ENCODE data around the gene GADD45B. TPM values are rescaled to one million over a fixed set of nuclear protein-coding genes. Genes with fewer than 3 reads are reported as not detected.

The GADD45B gene
- total RNA-seq, 1 experiment from 2014 or later = 24.7 TPM

DNA sequence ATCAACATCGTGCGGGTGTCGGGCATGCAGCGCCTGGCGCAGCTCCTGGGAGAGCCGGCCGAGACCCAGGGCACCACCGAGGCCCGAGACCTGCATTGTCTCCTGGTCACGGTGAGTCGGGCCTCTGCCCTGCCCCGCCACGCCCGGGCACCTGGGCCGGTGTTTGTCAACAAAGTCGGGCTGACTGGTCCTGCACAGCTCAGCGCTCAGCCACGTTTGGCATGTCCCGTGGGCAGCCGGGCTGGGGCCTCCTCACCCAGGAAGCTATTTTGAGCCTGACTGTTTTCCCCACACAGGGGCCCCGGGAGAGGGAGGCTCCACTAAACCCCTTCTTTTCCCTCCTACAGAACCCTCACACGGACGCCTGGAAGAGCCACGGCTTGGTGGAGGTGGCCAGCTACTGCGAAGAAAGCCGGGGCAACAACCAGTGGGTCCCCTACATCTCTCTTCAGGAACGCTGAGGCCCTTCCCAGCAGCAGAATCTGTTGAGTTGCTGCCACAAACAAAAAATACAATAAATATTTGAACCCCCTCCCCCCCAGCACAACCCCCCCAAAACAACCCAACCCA, 1.3 kb downstream of the GADD45B start:
- peaks cover 11% of the 10 kb centered on the region; the same call in 1 of the 2 replicates for H4K20me1 ChIP-seq (ENCODE audit: insufficient read depth)
- intact Hi-C loops (cut with micrococcal nuclease; ENCODE audit: unreplicated experiment) = loop anchor here (2.0 kb wide), 2 partner anchors 14 to 48 kb away; no protein-coding TSS in a partner anchor
- H3K36me3 ChIP-seq (ENCODE audit: low read depth) = no peaks in the 10 kb centered on the region
- H3K9me3 ChIP-seq (ENCODE audit: insufficient read depth, low read depth) = no peaks in the 10 kb centered on the region
- DNase-seq = peak; percentile 52 to 62
- ChIA-PET CTCF (interaction anchor here (0.6 kb wide), 1 partner anchor 18 kb away, joined by 4 read pairs; no protein-coding TSS in a partner anchor), POLR2A (ENCODE audit: unreplicated experiment) (interaction anchor here (0.6 to 3.6 kb wide), 6 partner anchors 48 to 1311 kb away, joined by 3 to 33 read pairs (median 10); no protein-coding TSS in a partner anchor)
- H3F3A ChIP-seq (ENCODE audit: insufficient read depth, low read depth) = peaks cover 22% of the 10 kb centered on the region; the same call in 1 of the 2 replicates
- H3K79me2 ChIP-seq (ENCODE audit: low read depth) = peaks cover 26% of the 10 kb centered on the region
- BruUV-seq (replicated peaks) = no TSS peak
- H3K4me1 ChIP-seq (replicated peaks; ENCODE audit: insufficient read depth) = peaks cover 11% of the 10 kb centered on the region
- H3K27ac ChIP-seq = peak overlapping the region; percentile 92
- no peak overlapping the region for H2AFZ ChIP-seq
- no peaks in the 10 kb centered on the region for H3K9me2 ChIP-seq (ENCODE audit: insufficient read depth)
- TF ChIP-seq EZH2 (IDR thresholded peaks at IDR 0.05; ENCODE audit: low read depth) = no peak
- TF ChIP-seq, protein P1, sequence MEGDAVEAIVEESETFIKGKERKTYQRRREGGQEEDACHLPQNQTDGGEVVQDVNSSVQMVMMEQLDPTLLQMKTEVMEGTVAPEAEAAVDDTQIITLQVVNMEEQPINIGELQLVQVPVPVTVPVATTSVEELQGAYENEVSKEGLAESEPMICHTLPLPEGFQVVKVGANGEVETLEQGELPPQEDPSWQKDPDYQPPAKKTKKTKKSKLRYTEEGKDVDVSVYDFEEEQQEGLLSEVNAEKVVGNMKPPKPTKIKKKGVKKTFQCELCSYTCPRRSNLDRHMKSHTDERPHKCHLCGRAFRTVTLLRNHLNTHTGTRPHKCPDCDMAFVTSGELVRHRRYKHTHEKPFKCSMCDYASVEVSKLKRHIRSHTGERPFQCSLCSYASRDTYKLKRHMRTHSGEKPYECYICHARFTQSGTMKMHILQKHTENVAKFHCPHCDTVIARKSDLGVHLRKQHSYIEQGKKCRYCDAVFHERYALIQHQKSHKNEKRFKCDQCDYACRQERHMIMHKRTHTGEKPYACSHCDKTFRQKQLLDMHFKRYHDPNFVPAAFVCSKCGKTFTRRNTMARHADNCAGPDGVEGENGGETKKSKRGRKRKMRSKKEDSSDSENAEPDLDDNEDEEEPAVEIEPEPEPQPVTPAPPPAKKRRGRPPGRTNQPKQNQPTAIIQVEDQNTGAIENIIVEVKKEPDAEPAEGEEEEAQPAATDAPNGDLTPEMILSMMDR (conservative IDR thresholded peaks at IDR 0.05) = no peak
- H3K4me3 ChIP-seq = peak overlapping the region; percentile 77
- H3K4me2 ChIP-seq = peak overlapping the region; percentile 89
- H3K27me3 ChIP-seq (ENCODE audit: insufficient read depth, low read depth) = no peaks in the 10 kb centered on the region

DNA sequence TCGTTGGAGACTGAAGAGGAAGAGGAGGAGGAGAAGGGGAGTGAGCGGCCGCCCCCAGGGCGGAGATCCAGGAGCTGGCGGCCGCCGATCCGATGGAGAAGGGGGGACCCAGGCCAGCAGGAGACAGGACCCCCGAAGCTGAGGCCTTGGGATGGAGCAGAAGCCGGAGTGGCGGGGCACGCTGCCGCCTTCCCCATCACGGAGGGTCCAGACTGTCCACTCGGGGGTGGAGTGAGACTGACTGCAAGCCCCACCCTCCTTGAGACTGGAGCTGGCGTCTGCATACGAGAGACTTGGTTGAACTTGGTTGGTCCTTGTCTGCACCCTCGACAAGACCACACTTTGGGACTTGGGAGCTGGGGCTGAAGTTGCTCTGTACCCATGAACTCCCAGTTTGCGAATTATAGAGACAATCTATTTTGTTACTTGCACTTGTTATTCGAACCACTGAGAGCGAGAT, 1.8 kb downstream of the GADD45B start:
- CTCF ChIA-PET = interaction anchor here (0.6 to 1.0 kb wide), 3 partner anchors 17 to 159 kb away, joined by 4 to 6 read pairs (median 5); no protein-coding TSS in a partner anchor
- Histone ChIP-seq H4K20me1 (ENCODE audit: insufficient read depth) (peaks cover 11% of the 10 kb centered on the region; the same call in 1 of the 2 replicates), H3K27me3 (ENCODE audit: insufficient read depth, low read depth) (no peaks in the 10 kb centered on the region), H3F3A (ENCODE audit: insufficient read depth, low read depth) (peaks cover 22% of the 10 kb centered on the region; the same call in 1 of the 2 replicates), H3K9me3 (ENCODE audit: insufficient read depth, low read depth) (no peaks in the 10 kb centered on the region), H3K36me3 (ENCODE audit: low read depth) (no peaks in the 10 kb centered on the region), H3K4me2 (peak overlapping the region; percentile 89), H3K79me2 (ENCODE audit: low read depth) (peaks cover 26% of the 10 kb centered on the region), H3K9me2 (ENCODE audit: insufficient read depth) (no peaks in the 10 kb centered on the region), H3K4me3 (peak overlapping the region; percentile 77), H2AFZ (no peak overlapping the region), H3K27ac (peak overlapping the region; percentile 92), H3K4me1 (replicated peaks; ENCODE audit: insufficient read depth) (peaks cover 11% of the 10 kb centered on the region)
- no TSS peak for BruUV-seq (replicated peaks)
- peak; percentile 34 to 43 for DNase-seq
- intact Hi-C loops (cut with micrococcal nuclease; ENCODE audit: unreplicated experiment) = loop anchor here (2.0 kb wide), 2 partner anchors 13 to 47 kb away; no protein-coding TSS in a partner anchor
- POLR2A ChIA-PET (ENCODE audit: unreplicated experiment) = interaction anchor here (0.5 to 3.6 kb wide), 8 partner anchors 17 to 543 kb away, joined by 3 to 33 read pairs (median 7); no protein-coding TSS in a partner anchor
- TF ChIP-seq, protein P1 (conservative IDR thresholded peaks at IDR 0.05) = no peak
- no peak for TF ChIP-seq EZH2 (IDR thresholded peaks at IDR 0.05; ENCODE audit: low read depth)

DNA sequence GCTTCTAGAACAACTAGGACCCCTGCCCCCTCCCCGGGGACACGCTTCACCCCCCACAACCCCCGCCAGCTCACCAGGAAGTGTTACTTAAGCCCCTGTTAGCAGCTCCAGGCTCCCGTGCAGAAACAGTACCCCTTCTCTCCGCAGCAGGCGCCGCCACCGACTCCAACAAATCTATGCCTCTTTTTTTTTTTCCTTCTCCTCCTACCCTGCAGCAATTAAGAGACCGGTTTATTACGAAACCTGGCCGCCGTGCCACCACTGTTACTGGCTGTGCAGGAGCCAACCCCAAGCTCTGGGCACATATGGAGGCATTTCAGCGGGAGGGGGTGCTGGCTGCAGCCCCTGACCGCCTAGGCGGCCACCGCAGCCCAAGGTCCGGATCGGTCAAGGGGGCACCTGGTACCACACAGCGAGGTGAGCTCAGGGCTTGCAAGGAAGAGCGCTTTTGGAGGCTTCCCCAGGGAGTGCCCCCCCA, 2.4 kb downstream of the GADD45B start:
- DNase-seq = peak; percentile 63 to 79
- Histone ChIP-seq H3K27me3 (ENCODE audit: insufficient read depth, low read depth) (no peaks in the 10 kb centered on the region), H3K4me3 (peak overlapping the region; percentile 77), H3K36me3 (ENCODE audit: low read depth) (no peaks in the 10 kb centered on the region), H3F3A (ENCODE audit: insufficient read depth, low read depth) (peaks cover 22% of the 10 kb centered on the region; the same call in 1 of the 2 replicates), H4K20me1 (ENCODE audit: insufficient read depth) (peaks cover 11% of the 10 kb centered on the region; the same call in 1 of the 2 replicates), H3K27ac (peak overlapping the region; percentile 92), H3K79me2 (ENCODE audit: low read depth) (peaks cover 26% of the 10 kb centered on the region), H3K9me2 (ENCODE audit: insufficient read depth) (no peaks in the 10 kb centered on the region), H2AFZ (no peak overlapping the region), H3K9me3 (ENCODE audit: insufficient read depth, low read depth) (no peaks in the 10 kb centered on the region), H3K4me2 (peak overlapping the region; percentile 89), H3K4me1 (replicated peaks; ENCODE audit: insufficient read depth) (peaks cover 11% of the 10 kb centered on the region)
- ChIA-PET POLR2A (ENCODE audit: unreplicated experiment) (interaction anchor here (0.5 to 3.6 kb wide), 7 partner anchors 17 to 544 kb away, joined by 3 to 31 read pairs (median 6); no protein-coding TSS in a partner anchor), CTCF (interaction anchor here (0.6 to 1.0 kb wide), 3 partner anchors 17 to 159 kb away, joined by 4 to 6 read pairs (median 5); no protein-coding TSS in a partner anchor)
- no peak for TF ChIP-seq EZH2 (IDR thresholded peaks at IDR 0.05; ENCODE audit: low read depth)
- TF ChIP-seq, protein P1 (conservative IDR thresholded peaks at IDR 0.05) = no peak; the same call in 1 of the 2 replicates
- no TSS peak for BruUV-seq (replicated peaks)
- intact Hi-C loops (cut with micrococcal nuclease; ENCODE audit: unreplicated experiment) = no loop called here
